GM23338 (cell line): ENCODE measurements around the gene WDR1. TPM values are rescaled to one million over a fixed set of nuclear protein-coding genes. Genes with fewer than 3 reads are reported as not detected.

Experiments
- ATAC-seq: fragments of 200-7000 bp; cut with Tn5 transposase; 3 replicates; pipeline ENCODE4 v1.9.1; 2020
- DNase-seq: peaks from one replicate; pipeline ENCODE4 v3.0.0-alpha.2; 2015; ENCODE audit warnings: low spot score
- H2AFZ ChIP-seq: fragments of 200-600 bp; sonication (generic); 2 replicates; pipeline ENCODE4 v1.8.0; 2016; ENCODE audit warnings: antibody characterized with exemption, mild to moderate bottlenecking, moderate library complexity
- H3F3A ChIP-seq: fragments of 200-600 bp; sonication (generic); replicated peaks from 2 replicates; pipeline ENCODE4 v1.8.0; 2017; ENCODE audit warnings: antibody characterized with exemption, mixed run types, low read depth
- H3K27ac ChIP-seq: fragments of 200-600 bp; sonication (generic); 2 replicates; pipeline ENCODE4 v1.6.1; 2016; ENCODE audit warnings: low read depth
- H3K27me3 ChIP-seq: fragments of 200-600 bp; sonication (generic); 2 replicates; pipeline ENCODE4 v1.8.0; 2016; ENCODE audit warnings: mild to moderate bottlenecking, mixed run types, moderate library complexity; ENCODE audit not compliant: insufficient read depth
- H3K36me3 ChIP-seq: fragments of 200-600 bp; sonication (generic); 2 replicates; pipeline ENCODE4 v1.8.0; 2016; ENCODE audit warnings: mild to moderate bottlenecking; ENCODE audit not compliant: insufficient read depth
- H3K4me1 ChIP-seq: fragments of 200-600 bp; sonication (generic); 2 replicates; pipeline ENCODE4 v1.8.0; 2016; ENCODE audit warnings: mild to moderate bottlenecking, moderate library complexity; ENCODE audit not compliant: insufficient read depth
- H3K4me2 ChIP-seq: fragments of 200-600 bp; sonication (generic); 2 replicates; pipeline ENCODE4 v1.7.1; 2017; ENCODE audit warnings: mixed run types
- H3K4me3 ChIP-seq: fragments of 200-600 bp; sonication (generic); 2 replicates; pipeline ENCODE4 v1.6.1; 2016; ENCODE audit warnings: mixed run types
- H3K79me2 ChIP-seq: fragments of 200-600 bp; sonication (generic); replicated peaks from 2 replicates; pipeline ENCODE4 v1.8.0; 2017; ENCODE audit warnings: mild to moderate bottlenecking; ENCODE audit not compliant: insufficient read depth
- H3K9me2 ChIP-seq: fragments of 200-600 bp; sonication (generic); 2 replicates; pipeline ENCODE4 v1.8.0; 2017; ENCODE audit not compliant: insufficient read depth
- H4K20me1 ChIP-seq: fragments of 200-600 bp; sonication (generic); replicated peaks from 2 replicates; pipeline ENCODE4 v1.8.0; 2017; ENCODE audit warnings: mild to moderate bottlenecking; ENCODE audit not compliant: insufficient read depth
- H3K27ac Mint-ChIP-seq: 2 replicates; pipeline ENCODE4 v1.8.0; 2020; ENCODE audit warnings: inconsistent platforms, mild to moderate bottlenecking, moderate library complexity, mixed read lengths
- H3K27me3 Mint-ChIP-seq: 3 replicates; pipeline ENCODE4 v1.8.0; 2022; ENCODE audit warnings: low read depth, mild to moderate bottlenecking, moderate library complexity, mixed read lengths, inconsistent platforms; ENCODE audit not compliant: insufficient read depth, poor library complexity
- H3K36me3 Mint-ChIP-seq: 3 replicates; pipeline ENCODE4 v1.8.0; 2021; ENCODE audit warnings: low read depth, mild to moderate bottlenecking, inconsistent platforms, moderate library complexity, mixed read lengths
- H3K4me1 Mint-ChIP-seq: 3 replicates; pipeline ENCODE4 v1.8.0; 2020; ENCODE audit warnings: mild to moderate bottlenecking, inconsistent platforms, mixed read lengths
- H3K4me3 Mint-ChIP-seq: 3 replicates; pipeline ENCODE4 v1.8.0; 2021; ENCODE audit warnings: moderate library complexity, mild to moderate bottlenecking, inconsistent platforms, mixed read lengths
- H3K9me3 Mint-ChIP-seq: 3 replicates; pipeline ENCODE4 v1.8.0; 2020; ENCODE audit warnings: moderate library complexity, mild to moderate bottlenecking, inconsistent platforms, mixed read lengths
- CREB1 ChIP-seq: fragments of 250-450 bp; sonication (Bioruptor Pico); IDR thresholded peaks from 2 replicates; pipeline ENCODE4 v1.5.0; 2020; ENCODE audit warnings: low read depth, mild to moderate bottlenecking, moderate library complexity
- EZH2 ChIP-seq: fragments of 200-600 bp; sonication (generic); IDR thresholded peaks from one replicate; pipeline ENCODE4 v1.8.0; 2017; ENCODE audit warnings: antibody characterized with exemption, mild to moderate bottlenecking, low read depth; ENCODE audit not compliant: unreplicated experiment
- EZH2phosphoT487 ChIP-seq: fragments of 200-600 bp; sonication (generic); IDR thresholded peaks from one replicate; pipeline ENCODE4 v1.8.1; 2018; ENCODE audit warnings: antibody characterized with exemption; ENCODE audit not compliant: unreplicated experiment
- JUNB ChIP-seq: IDR thresholded peaks from one replicate; pipeline ENCODE4 v1.6.1; 2016; ENCODE audit warnings: antibody characterized with exemption; ENCODE audit not compliant: unreplicated experiment
- NANOG ChIP-seq: IDR thresholded peaks from 2 replicates; pipeline ENCODE4 v1.6.1; 2016; ENCODE audit warnings: antibody characterized with exemption, borderline replicate concordance
- POLR2AphosphoS5 ChIP-seq: IDR thresholded peaks from 2 replicates; pipeline ENCODE4 v1.6.1; 2016; ENCODE audit warnings: antibody characterized with exemption, low read depth
- STAT1 ChIP-seq: IDR thresholded peaks from one replicate; pipeline ENCODE4 v1.6.1; 2016; ENCODE audit warnings: antibody characterized with exemption; ENCODE audit not compliant: unreplicated experiment
- ZNF114 ChIP-seq: fragments of 250-450 bp; sonication (Bioruptor Pico); IDR thresholded peaks from 2 replicates; pipeline ENCODE4 v1.5.0; 2020; ENCODE audit warnings: mild to moderate bottlenecking, moderate library complexity
- ZNF331 ChIP-seq: fragments of 250-450 bp; sonication (Bioruptor Pico); IDR thresholded peaks from 2 replicates; pipeline ENCODE4 v1.5.0; 2020; ENCODE audit warnings: low read depth, mild to moderate bottlenecking, moderate library complexity
- ZNF462 ChIP-seq: fragments of 250-450 bp; sonication (Bioruptor Pico); IDR thresholded peaks from 2 replicates; pipeline ENCODE4 v1.5.0; 2020; ENCODE audit warnings: mild to moderate bottlenecking, moderate library complexity
- polyA plus RNA-seq: library from polyadenylated mRNA; unstranded; fragments of >200 nt; fragmentation: Nextera tagmentation; extraction: Ambion mirVana; gene quantifications from 2 replicates; pipeline ENCODE4 v1.2.1, GENCODE V29; 2016
- total RNA-seq: library from RNA; depleted of rRNA; stranded (reverse); fragments of >200 nt; shearing (Covaris generic); gene quantifications from 2 replicates; pipeline ENCODE4 v1.2.3, GENCODE V29; 2014
- TF ChIP-seq, protein P1 (sequence below): IDR thresholded peaks from one replicate; pipeline ENCODE4 v1.6.1; 2018; ENCODE audit warnings: antibody characterized with exemption; ENCODE audit not compliant: unreplicated experiment
- TF ChIP-seq, protein P2 (sequence below): IDR thresholded peaks from 2 replicates; pipeline ENCODE4 v1.6.1; 2016; ENCODE audit warnings: antibody characterized with exemption
- TF ChIP-seq, protein P3 (sequence below), 2 experiments: fragments of 200-600 bp in 1 of 2; sonication (generic) in 1 of 2; conservative IDR thresholded peaks; 2 replicates each; pipeline versions ENCODE4 v1.5.1 to v1.6.1; 2016 to 2017; ENCODE audit warnings: antibody characterized with exemption in 2 of 2, low read depth in 2 of 2, mild to moderate bottlenecking in 2 of 2, moderate library complexity in 1 of 2

Gene WDR1
- total and polyA plus RNA-seq, 2 experiments from 2014 or later: 93.2 to 248 TPM

GRCh38 chr4:10101671-10102473 lies 14.7 kb downstream of the WDR1 start:
- Histone ChIP-seq H3K27me3 (no peaks in the 10 kb centered on the region), H3K9me2 (no peaks in the 10 kb centered on the region), H3K4me2 (no peak overlapping the region), H3K4me1 (peaks cover 11% of the 10 kb centered on the region; the same call in 1 of the 2 replicates), H2AFZ (no peak overlapping the region), H3F3A (no peaks in the 10 kb centered on the region), H3K36me3 (peaks cover 19% of the 10 kb centered on the region), H3K4me3 (no peak overlapping the region), H4K20me1 (peaks cover 65% of the 10 kb centered on the region), H3K27ac (0 out of 2 replicates have a peak overlapping the region, but pooled peaks have one; percentile 19), H3K79me2 (peaks cover 93% of the 10 kb centered on the region)
- Mint-ChIP-seq H3K36me3 (peaks cover 63% of the 10 kb centered on the region), H3K4me3 (no peak overlapping the region), H3K9me3 (no peaks in the 10 kb centered on the region), H3K27ac (peak overlapping the region; percentile 80), H3K27me3 (peaks cover 12% of the 10 kb centered on the region), H3K4me1 (peaks cover 65% of the 10 kb centered on the region)
- no peak for ATAC-seq
- DNase-seq: no peak
- TF ChIP-seq EZH2phosphoT487 (no peak), CREB1 (CRISPR knock-in tag) (no peak), POLR2AphosphoS5 (no peak), NANOG (no peak), ZNF462 (CRISPR knock-in tag) (no peak), EZH2 (no peak), STAT1 (no peak), JUNB (no peak), ZNF114 (CRISPR knock-in tag) (no peak), ZNF331 (CRISPR knock-in tag) (no peak)
- TF ChIP-seq, protein P1, sequence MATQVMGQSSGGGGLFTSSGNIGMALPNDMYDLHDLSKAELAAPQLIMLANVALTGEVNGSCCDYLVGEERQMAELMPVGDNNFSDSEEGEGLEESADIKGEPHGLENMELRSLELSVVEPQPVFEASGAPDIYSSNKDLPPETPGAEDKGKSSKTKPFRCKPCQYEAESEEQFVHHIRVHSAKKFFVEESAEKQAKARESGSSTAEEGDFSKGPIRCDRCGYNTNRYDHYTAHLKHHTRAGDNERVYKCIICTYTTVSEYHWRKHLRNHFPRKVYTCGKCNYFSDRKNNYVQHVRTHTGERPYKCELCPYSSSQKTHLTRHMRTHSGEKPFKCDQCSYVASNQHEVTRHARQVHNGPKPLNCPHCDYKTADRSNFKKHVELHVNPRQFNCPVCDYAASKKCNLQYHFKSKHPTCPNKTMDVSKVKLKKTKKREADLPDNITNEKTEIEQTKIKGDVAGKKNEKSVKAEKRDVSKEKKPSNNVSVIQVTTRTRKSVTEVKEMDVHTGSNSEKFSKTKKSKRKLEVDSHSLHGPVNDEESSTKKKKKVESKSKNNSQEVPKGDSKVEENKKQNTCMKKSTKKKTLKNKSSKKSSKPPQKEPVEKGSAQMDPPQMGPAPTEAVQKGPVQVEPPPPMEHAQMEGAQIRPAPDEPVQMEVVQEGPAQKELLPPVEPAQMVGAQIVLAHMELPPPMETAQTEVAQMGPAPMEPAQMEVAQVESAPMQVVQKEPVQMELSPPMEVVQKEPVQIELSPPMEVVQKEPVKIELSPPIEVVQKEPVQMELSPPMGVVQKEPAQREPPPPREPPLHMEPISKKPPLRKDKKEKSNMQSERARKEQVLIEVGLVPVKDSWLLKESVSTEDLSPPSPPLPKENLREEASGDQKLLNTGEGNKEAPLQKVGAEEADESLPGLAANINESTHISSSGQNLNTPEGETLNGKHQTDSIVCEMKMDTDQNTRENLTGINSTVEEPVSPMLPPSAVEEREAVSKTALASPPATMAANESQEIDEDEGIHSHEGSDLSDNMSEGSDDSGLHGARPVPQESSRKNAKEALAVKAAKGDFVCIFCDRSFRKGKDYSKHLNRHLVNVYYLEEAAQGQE: no peak
- TF ChIP-seq, protein P2, sequence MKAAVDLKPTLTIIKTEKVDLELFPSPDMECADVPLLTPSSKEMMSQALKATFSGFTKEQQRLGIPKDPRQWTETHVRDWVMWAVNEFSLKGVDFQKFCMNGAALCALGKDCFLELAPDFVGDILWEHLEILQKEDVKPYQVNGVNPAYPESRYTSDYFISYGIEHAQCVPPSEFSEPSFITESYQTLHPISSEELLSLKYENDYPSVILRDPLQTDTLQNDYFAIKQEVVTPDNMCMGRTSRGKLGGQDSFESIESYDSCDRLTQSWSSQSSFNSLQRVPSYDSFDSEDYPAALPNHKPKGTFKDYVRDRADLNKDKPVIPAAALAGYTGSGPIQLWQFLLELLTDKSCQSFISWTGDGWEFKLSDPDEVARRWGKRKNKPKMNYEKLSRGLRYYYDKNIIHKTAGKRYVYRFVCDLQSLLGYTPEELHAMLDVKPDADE: no peak
- TF ChIP-seq, protein P3, sequence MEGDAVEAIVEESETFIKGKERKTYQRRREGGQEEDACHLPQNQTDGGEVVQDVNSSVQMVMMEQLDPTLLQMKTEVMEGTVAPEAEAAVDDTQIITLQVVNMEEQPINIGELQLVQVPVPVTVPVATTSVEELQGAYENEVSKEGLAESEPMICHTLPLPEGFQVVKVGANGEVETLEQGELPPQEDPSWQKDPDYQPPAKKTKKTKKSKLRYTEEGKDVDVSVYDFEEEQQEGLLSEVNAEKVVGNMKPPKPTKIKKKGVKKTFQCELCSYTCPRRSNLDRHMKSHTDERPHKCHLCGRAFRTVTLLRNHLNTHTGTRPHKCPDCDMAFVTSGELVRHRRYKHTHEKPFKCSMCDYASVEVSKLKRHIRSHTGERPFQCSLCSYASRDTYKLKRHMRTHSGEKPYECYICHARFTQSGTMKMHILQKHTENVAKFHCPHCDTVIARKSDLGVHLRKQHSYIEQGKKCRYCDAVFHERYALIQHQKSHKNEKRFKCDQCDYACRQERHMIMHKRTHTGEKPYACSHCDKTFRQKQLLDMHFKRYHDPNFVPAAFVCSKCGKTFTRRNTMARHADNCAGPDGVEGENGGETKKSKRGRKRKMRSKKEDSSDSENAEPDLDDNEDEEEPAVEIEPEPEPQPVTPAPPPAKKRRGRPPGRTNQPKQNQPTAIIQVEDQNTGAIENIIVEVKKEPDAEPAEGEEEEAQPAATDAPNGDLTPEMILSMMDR (conservative IDR thresholded peaks at IDR 0.05; ENCODE audit: low read depth in 2 of 2): no peak
